GM12878 (cell line): Measurements from ENCODE around the gene CD300H. TPM values are rescaled to one million over a fixed set of nuclear protein-coding genes. Genes with fewer than 3 reads are reported as not detected.
A peak's percentile ranks its signal among the peaks of the same experiment; 100 is the strongest.

Experiments used
- CREB1 ChIP-seq: IDR thresholded peaks from 2 replicates; pipeline ENCODE4 v1.6.1; 2012; ENCODE audit warnings: low read depth, mild to moderate bottlenecking, inconsistent platforms
- MYC ChIP-seq: IDR thresholded peaks from 2 replicates; pipeline ENCODE4 v1.6.1; 2011; ENCODE audit warnings: mild to moderate bottlenecking, low read length, moderate library complexity, inconsistent platforms; ENCODE audit not compliant: insufficient read depth, insufficient replicate concordance, insufficient read length, severe bottlenecking
- NBN ChIP-seq: fragments of 450-650 bp; IDR thresholded peaks from 2 replicates; pipeline ENCODE4 v1.6.1; 2016
- NR2C2 ChIP-seq: IDR thresholded peaks from 2 replicates; pipeline ENCODE4 v1.6.1; 2011; ENCODE audit warnings: borderline replicate concordance, low read depth; ENCODE audit not compliant: control insufficient read depth, insufficient read length
- RAD21 ChIP-seq: IDR thresholded peaks from 2 replicates; pipeline ENCODE4 v1.6.1; 2011; ENCODE audit warnings: mild to moderate bottlenecking, low read depth, low read length, moderate library complexity; ENCODE audit not compliant: insufficient read depth
- RAD51 ChIP-seq: fragments of 450-650 bp; IDR thresholded peaks from 2 replicates; pipeline ENCODE4 v1.6.1; 2016; ENCODE audit warnings: moderate library complexity, mild to moderate bottlenecking, inconsistent platforms
- REST ChIP-seq: IDR thresholded peaks from 2 replicates; pipeline ENCODE4 v1.6.1; 2012; ENCODE audit warnings: mild to moderate bottlenecking, low read depth, low read length
- SREBF1 ChIP-seq: IDR thresholded peaks from 2 replicates; pipeline ENCODE4 v1.6.1; 2012; ENCODE audit warnings: mild to moderate bottlenecking, low read length
- YBX1 ChIP-seq: fragments of 450-650 bp; IDR thresholded peaks from 2 replicates; pipeline ENCODE4 v1.6.1; 2016; ENCODE audit warnings: antibody characterized with exemption
- ZBTB11 ChIP-seq: fragments of 450-650 bp; formaldehyde crosslinking; IDR thresholded peaks from 2 replicates; pipeline ENCODE4 v1.5.0; 2022; ENCODE audit warnings: mild to moderate bottlenecking, missing genetic modification characterization
- ZBTB33 ChIP-seq: fragments of 450-650 bp; IDR thresholded peaks from 2 replicates; pipeline ENCODE4 v1.6.1; 2017; ENCODE audit warnings: mild to moderate bottlenecking
- ZZZ3 ChIP-seq: IDR thresholded peaks from 2 replicates; pipeline ENCODE4 v1.6.1; 2011; ENCODE audit warnings: low read depth; ENCODE audit not compliant: control insufficient read depth, insufficient read length
- polyA plus RNA-seq, 11 experiments: library from polyadenylated mRNA; depleted of rRNA in 4 of 11; unstranded in 6 of 11; stranded (reverse) in 5 of 11; fragments of >200 nt; fragmentation: Nextera tagmentation in 4 of 11; fragmentation: Illumina TruSeq in 1 of 11; extraction: Ambion mirVana in 4 of 11; extraction: Trizol in 1 of 11; gene quantifications; 1 replicate in 1 of 11; 2 replicates in 10 of 11; pipeline versions ENCODE4 v1.2.1 to v1.2.3, GENCODE V29; 2011 to 2016; ENCODE audit warnings: inconsistent platforms in 2 of 11, missing spikeins in 2 of 11, low read depth in 1 of 11
- total RNA-seq, 4 experiments: library from RNA; depleted of rRNA in 3 of 4; stranded (reverse); fragments of >200 nt in 3 of 4; fragmentation: Illumina TruSeq in 1 of 4; extraction: Trizol in 1 of 4; gene quantifications; 2 replicates each; pipeline versions ENCODE4 v1.2.1 to v1.2.3, GENCODE V29; 2013 to 2021

The CD300H gene
- total and polyA plus RNA-seq, 10 of the 15 experiments (the other 5 are each of a cell fraction or from before 2014, with no cell fraction given) = not detected

- TF ChIP-seq REST (no peak), YBX1 (no peak), ZBTB11 (CRISPR knock-in tag) (no peak), ZBTB33 (no peak), MYC (no peak), RAD21 (peak; percentile 73), SREBF1 (no peak), NR2C2 (no peak), ZZZ3 (no peak), NBN (no peak), RAD51 (no peak), CREB1 (no peak)
- TF ChIP-seq, all 136 proteins: peak for 3
These were observed 34.7 kb upstream of the CD300H start (continued) for GRCh38 chr17:74601944-74602572.
